Measurements from ENCODE around the gene NOL4L. TPM values are rescaled to one million over a fixed set of nuclear protein-coding genes. Genes with fewer than 3 reads are reported as not detected.

NOL4L gene
- total RNA-seq, 1 donor from 2014 or later = 90.6 TPM

DNA sequence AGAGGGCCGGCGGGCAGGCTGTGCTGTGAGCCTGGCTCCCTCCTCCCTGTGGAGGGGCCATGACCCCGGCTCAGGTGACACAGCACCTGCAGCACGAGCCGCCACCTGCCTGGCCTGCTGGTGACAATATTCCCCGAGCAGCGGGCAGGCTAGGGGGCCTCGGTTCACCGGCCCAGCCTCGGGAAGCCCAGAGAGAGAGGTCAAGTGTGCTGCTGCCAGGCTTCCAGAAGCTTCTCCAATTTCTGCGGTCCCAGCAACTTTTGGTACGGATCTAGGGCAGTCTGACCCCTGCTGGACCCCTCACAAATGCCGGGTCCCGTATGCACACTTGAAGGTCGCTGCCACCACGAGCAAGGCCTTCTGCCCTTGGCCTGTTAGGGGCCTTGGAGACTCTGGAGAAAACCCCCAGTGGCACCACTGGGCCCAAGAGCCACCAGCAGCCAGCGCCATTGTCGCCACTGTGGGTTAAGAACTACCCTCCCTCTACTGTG lies 38.6 kb upstream of the NOL4L start:
- TF ChIP-seq, protein P1, sequence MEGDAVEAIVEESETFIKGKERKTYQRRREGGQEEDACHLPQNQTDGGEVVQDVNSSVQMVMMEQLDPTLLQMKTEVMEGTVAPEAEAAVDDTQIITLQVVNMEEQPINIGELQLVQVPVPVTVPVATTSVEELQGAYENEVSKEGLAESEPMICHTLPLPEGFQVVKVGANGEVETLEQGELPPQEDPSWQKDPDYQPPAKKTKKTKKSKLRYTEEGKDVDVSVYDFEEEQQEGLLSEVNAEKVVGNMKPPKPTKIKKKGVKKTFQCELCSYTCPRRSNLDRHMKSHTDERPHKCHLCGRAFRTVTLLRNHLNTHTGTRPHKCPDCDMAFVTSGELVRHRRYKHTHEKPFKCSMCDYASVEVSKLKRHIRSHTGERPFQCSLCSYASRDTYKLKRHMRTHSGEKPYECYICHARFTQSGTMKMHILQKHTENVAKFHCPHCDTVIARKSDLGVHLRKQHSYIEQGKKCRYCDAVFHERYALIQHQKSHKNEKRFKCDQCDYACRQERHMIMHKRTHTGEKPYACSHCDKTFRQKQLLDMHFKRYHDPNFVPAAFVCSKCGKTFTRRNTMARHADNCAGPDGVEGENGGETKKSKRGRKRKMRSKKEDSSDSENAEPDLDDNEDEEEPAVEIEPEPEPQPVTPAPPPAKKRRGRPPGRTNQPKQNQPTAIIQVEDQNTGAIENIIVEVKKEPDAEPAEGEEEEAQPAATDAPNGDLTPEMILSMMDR (IDR thresholded peaks at IDR 0.05; ENCODE audit: unreplicated experiment) = no peak
- Mint-ChIP-seq H3K4me3 (no peak overlapping the region), H3K27me3 (ENCODE audit: low read depth) (peaks cover 2% of the 10 kb centered on the region), H3K36me3 (no peaks in the 10 kb centered on the region), H3K9me3 (no peaks in the 10 kb centered on the region), H3K27ac (peak overlapping the region; percentile 37), H3K4me1 (peaks cover 23% of the 10 kb centered on the region)
- DNase-seq (ENCODE audit: low spot score in 2 of 2, unreplicated experiment in 2 of 2) = no peak

DNA sequence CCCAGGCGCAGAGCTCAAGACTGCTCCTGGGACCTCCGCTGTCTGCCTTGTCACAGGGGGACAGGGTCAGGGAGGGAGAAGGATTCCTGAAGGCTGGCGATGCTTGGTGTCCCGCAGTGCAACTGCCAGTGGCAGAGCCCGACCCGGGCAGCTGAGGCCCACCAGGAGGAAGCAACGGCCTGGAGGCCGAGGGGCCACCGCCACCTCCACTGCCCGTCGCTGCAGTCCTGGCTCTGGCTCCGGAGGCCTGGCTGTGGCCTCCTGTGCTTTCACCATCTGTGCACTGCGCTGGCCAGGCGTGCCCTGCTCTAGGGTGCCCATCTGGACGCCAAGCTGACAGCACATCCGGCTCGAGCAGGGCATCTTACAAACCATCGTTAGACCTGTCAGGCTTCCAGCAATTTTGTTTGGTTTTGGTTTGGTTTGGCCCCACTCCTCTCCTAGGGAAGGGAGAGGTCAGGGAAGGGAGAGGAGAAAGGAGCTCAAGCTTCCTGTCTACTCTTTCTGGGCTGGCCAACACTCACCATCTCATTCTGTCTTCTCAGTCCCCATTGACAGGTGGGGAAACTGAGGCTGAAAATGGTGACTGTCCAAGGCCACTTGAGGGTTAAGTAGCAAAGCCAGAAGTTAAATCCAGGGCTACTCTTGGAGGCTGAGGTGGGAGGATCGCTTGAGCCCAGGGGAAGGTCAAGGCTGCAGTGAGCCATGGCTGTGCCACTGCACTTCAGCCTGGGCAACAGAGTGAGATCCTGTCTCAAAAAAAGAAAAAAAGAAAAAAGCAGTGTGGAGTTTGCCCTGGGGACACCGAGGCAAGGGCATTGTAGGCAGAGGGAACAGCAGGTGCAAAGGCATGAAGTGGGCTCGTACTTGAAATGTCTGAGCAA lies 37.7 kb upstream of the NOL4L start:
- TF ChIP-seq, protein P1 (IDR thresholded peaks at IDR 0.05; ENCODE audit: unreplicated experiment) = no peak
- Mint-ChIP-seq H3K36me3 (no peaks in the 10 kb centered on the region), H3K4me3 (no peak overlapping the region), H3K27ac (peak overlapping the region; percentile 34), H3K4me1 (peaks cover 16% of the 10 kb centered on the region), H3K9me3 (no peaks in the 10 kb centered on the region), H3K27me3 (ENCODE audit: low read depth) (peaks cover 2% of the 10 kb centered on the region)
- DNase-seq (ENCODE audit: low spot score in 2 of 2, unreplicated experiment in 2 of 2) = no peak

DNA sequence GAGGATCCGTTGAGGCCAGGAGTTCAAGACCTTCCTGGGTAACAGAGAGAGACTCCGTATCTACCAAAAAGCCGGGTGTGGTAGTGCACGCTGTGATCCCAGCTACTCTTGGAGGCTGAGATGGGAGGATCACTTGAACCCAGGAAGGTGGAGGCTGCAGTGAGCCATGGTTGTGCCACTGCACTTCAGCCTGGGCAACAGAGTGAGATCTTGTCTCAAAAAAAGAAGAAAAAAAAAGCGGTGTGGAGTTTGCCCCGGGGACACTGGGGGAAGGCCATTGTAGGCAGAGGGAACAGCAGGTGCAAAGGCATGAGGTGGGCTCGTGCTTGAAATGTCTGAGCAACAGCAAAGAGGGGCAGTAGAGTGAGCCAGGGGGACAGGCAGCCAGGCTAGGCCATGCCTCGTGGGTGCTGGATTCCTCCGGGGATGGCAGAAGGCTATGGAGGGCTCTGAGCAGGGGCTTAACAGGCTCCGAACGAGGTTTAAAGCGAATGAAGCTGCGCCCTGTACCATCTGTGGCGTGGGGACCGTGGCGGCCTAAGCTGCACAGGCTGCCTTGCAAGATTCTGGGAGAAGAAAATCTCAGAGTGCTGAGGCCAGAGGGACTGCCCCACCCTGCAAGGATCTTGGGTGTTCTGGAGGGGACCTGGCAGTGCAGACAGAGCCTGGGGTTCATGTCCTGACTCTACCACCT lies 36.9 kb upstream of the NOL4L start:
- no peak for DNase-seq (ENCODE audit: low spot score in 2 of 2, unreplicated experiment in 2 of 2)
- peaks cover 2% of the 10 kb centered on the region for H3K27me3 Mint-ChIP-seq (ENCODE audit: low read depth)
- H3K36me3 Mint-ChIP-seq = no peaks in the 10 kb centered on the region
- no peaks in the 10 kb centered on the region for H3K9me3 Mint-ChIP-seq
- H3K27ac Mint-ChIP-seq = peak overlapping the region; percentile 34
- H3K4me1 Mint-ChIP-seq = peaks cover 10% of the 10 kb centered on the region
- H3K4me3 Mint-ChIP-seq = no peak overlapping the region
- TF ChIP-seq, protein P1 (IDR thresholded peaks at IDR 0.05; ENCODE audit: unreplicated experiment) = no peak

DNA sequence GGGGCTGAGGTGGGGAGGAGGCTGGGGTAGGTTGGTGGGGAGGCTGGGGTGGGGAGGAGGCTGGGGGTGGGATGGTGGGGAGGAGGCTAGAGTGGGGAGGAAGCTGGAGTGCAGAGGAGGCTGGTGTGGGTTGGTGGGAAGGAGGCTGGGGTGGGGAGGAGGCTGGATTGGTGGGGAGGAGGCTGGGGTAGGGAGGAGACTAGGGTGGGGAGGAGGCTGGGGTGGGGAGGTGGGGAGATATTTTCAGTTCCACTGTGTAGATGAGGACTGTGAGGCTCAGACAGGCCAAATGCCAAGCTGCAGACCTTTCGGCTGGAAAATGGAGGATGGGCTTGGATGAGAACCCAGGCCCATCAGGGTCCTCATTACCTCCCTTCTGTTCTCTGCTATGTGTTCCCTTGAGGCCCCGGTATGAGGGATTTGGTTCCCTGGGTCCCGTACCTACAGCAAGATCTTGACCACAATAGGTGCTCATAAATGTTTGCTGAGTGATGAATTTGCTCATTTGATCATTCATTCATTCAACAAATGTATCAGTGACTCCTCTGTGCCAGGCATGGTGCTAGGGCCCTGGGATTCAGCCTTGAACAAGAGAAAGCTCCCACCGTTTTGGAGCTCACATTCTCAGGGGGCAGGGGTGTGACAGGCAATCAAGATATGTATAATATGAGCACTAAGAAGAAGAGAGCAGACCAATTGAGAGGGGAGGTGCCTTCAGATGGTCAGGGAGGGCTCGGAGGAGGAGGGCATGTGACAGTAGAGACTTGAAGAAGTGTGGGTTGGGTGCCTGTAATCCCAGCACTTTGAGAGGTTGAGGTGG lies 36.1 kb upstream of the NOL4L start:
- Mint-ChIP-seq H3K27me3 (ENCODE audit: low read depth) (peaks cover 2% of the 10 kb centered on the region), H3K4me1 (peaks cover 10% of the 10 kb centered on the region), H3K36me3 (no peaks in the 10 kb centered on the region), H3K9me3 (no peaks in the 10 kb centered on the region), H3K4me3 (no peak overlapping the region), H3K27ac (no peak overlapping the region)
- TF ChIP-seq, protein P1 (IDR thresholded peaks at IDR 0.05; ENCODE audit: unreplicated experiment) = no peak
- DNase-seq (ENCODE audit: low spot score in 2 of 2, unreplicated experiment in 2 of 2) = peak in 1 of 2 experiments; percentile 51

DNA sequence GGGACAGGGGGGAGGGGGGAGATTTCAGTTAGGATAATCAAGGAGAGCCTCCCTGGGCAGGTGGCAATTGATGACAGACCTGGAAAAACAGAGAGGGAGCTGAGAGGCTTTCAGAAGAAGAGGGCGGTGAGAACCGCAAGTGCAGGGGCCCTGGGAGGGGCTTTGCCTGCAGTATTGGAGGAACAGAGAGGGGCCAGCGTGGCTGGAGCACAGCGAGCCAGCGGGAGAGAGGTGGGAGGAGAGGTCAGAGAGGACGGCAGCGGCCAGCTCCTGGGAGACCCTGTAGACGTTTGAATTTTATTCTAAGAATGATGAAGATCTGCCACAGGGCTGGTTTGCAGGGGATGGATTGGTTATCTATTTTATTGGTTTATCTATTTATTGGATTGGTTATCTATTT lies 34.5 kb upstream of the NOL4L start:
- no peaks in the 10 kb centered on the region for H3K36me3 Mint-ChIP-seq
- H3K27ac Mint-ChIP-seq = no peak overlapping the region
- H3K27me3 Mint-ChIP-seq (ENCODE audit: low read depth) = peaks cover 5% of the 10 kb centered on the region
- no peak for DNase-seq (ENCODE audit: low spot score in 2 of 2, unreplicated experiment in 2 of 2)
- H3K9me3 Mint-ChIP-seq = no peaks in the 10 kb centered on the region
- TF ChIP-seq, protein P1 (IDR thresholded peaks at IDR 0.05; ENCODE audit: unreplicated experiment) = no peak
- peaks cover 10% of the 10 kb centered on the region for H3K4me1 Mint-ChIP-seq
- H3K4me3 Mint-ChIP-seq = no peak overlapping the region
